ENCODE data around the gene EVX1. TPM values are rescaled to one million over a fixed set of nuclear protein-coding genes. Genes with fewer than 3 reads are reported as not detected.

Gene EVX1
- total RNA-seq, 1 experiment from 2014 or later = 0.10 TPM

DNA sequence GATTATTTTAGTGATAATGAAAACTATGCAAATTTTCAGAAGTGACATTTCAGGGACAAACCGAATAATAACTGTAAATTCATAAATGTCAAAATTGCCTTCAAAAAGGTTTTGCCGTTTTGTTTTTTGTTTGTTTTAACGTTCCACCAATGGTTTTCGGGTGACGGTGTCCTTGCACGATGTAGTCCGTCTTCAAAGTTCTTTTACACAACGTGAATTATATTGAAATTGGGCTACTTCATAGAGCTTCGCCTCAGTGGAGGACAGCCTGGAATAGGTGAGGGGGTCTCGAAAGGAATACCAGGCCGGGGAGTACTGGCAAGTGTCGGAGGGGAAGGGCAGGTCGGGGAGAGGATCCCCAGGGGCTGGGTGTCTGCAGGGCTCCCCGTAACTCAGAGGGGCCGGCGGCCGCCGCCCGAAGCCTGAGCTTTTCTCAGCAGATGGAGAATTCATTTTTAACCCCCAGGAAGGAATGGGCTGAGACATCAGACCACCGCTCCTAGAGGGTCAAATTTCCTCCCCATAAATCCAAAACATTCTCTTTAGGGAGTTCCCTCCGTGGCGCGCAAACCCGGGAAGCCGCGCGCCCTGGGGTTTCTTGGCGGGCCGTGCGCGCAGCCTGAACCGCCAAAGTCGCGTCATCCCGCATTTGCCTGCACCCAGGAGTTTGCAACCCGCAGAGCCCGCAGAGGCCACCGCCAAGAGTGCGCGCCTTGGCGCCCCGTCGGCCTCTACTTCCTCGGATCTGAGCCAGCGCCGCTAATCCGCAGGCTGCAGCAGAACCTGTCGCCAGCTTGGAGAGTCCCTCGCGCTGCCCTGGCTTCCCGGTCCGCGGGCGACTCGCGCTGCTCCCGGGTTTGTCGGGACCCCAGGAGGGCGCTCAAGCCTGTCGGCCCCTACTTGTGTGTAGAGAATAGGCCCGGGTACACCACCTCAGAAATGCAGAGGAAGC lies 17.3 kb upstream of the EVX1 start:
- Histone ChIP-seq H3K27me3 (ENCODE audit: control insufficient read depth, insufficient read depth, low read length) (peaks cover 20% of the 10 kb centered on the region), H3K4me1 (ENCODE audit: control insufficient read depth, insufficient read depth, low read length) (peaks cover 3% of the 10 kb centered on the region; the same call in 1 of the 2 replicates), H3K36me3 (ENCODE audit: control insufficient read depth, insufficient read depth, low read length) (no peaks in the 10 kb centered on the region), H3K4me3 (ENCODE audit: low read depth in 2 of 2, low read length in 2 of 2) (0 out of 4 replicates have a peak overlapping the region, but pooled peaks of 1 of the 2 experiments have one; percentile 6), H3K27ac (ENCODE audit: low read length) (no peak overlapping the region), H3K9me3 (ENCODE audit: control insufficient read depth, insufficient read depth, low read depth, low read length) (no peaks in the 10 kb centered on the region)
- CTCF ChIA-PET = no interaction called here
- no peak for DNase-seq (ENCODE audit: low read depth, low spot score)
- intact Hi-C loops (cut with micrococcal nuclease; ENCODE audit: unreplicated experiment) (loop anchor here (5.0 kb wide), 1 partner anchor 352 kb away; no protein-coding TSS in a partner anchor), in situ Hi-C loops (cut with HindIII; ENCODE audit: low pct_unique_long_range_greater_than_20kb, low sequenced_read_pairs) (no loop called here)
- POLR2A ChIA-PET = no interaction called here
- ATAC-seq = peak; percentile 35; the same call in 1 of the 2 replicates
- no TSS peak for BruUV-seq (replicated peaks)
- no peak for TF ChIP-seq POLR2AphosphoS5 (IDR thresholded peaks at IDR 0.05; ENCODE audit: low read depth, low read length)
- TF ChIP-seq, protein P1, sequence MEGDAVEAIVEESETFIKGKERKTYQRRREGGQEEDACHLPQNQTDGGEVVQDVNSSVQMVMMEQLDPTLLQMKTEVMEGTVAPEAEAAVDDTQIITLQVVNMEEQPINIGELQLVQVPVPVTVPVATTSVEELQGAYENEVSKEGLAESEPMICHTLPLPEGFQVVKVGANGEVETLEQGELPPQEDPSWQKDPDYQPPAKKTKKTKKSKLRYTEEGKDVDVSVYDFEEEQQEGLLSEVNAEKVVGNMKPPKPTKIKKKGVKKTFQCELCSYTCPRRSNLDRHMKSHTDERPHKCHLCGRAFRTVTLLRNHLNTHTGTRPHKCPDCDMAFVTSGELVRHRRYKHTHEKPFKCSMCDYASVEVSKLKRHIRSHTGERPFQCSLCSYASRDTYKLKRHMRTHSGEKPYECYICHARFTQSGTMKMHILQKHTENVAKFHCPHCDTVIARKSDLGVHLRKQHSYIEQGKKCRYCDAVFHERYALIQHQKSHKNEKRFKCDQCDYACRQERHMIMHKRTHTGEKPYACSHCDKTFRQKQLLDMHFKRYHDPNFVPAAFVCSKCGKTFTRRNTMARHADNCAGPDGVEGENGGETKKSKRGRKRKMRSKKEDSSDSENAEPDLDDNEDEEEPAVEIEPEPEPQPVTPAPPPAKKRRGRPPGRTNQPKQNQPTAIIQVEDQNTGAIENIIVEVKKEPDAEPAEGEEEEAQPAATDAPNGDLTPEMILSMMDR (IDR thresholded peaks at IDR 0.05) = no peak
- no peak for TF ChIP-seq TCF7L2 (IDR thresholded peaks at IDR 0.05; ENCODE audit: low read depth, low read length)
- TF ChIP-seq, protein P2, sequence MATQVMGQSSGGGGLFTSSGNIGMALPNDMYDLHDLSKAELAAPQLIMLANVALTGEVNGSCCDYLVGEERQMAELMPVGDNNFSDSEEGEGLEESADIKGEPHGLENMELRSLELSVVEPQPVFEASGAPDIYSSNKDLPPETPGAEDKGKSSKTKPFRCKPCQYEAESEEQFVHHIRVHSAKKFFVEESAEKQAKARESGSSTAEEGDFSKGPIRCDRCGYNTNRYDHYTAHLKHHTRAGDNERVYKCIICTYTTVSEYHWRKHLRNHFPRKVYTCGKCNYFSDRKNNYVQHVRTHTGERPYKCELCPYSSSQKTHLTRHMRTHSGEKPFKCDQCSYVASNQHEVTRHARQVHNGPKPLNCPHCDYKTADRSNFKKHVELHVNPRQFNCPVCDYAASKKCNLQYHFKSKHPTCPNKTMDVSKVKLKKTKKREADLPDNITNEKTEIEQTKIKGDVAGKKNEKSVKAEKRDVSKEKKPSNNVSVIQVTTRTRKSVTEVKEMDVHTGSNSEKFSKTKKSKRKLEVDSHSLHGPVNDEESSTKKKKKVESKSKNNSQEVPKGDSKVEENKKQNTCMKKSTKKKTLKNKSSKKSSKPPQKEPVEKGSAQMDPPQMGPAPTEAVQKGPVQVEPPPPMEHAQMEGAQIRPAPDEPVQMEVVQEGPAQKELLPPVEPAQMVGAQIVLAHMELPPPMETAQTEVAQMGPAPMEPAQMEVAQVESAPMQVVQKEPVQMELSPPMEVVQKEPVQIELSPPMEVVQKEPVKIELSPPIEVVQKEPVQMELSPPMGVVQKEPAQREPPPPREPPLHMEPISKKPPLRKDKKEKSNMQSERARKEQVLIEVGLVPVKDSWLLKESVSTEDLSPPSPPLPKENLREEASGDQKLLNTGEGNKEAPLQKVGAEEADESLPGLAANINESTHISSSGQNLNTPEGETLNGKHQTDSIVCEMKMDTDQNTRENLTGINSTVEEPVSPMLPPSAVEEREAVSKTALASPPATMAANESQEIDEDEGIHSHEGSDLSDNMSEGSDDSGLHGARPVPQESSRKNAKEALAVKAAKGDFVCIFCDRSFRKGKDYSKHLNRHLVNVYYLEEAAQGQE (IDR thresholded peaks at IDR 0.05; ENCODE audit: insufficient read depth in 1 of 2, low read depth in 2 of 2, low read length in 1 of 2) = no peak
- TF ChIP-seq SIN3A (IDR thresholded peaks at IDR 0.05; ENCODE audit: borderline replicate concordance, insufficient read depth, low read depth, low read length) = no peak

DNA sequence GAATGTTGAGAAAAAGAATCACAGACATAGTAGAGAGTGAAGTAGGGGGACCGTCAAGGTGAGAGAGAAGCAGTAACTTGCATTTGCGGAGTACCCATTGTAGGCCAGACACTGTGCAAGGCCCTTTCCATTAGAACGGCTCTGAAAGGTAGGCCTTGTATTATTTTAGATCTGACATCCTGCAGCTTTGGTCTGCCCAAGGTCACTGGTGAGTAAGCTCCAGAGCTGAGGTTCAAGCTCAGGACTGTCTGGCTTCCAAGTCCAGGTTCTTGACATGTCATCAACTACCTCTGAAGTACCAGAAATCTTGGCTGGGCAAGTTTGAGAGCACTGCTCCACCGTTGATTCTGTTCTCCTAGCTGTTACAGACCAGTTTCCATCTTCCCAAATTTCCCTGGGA lies 13.2 kb upstream of the EVX1 start:
- peaks cover 3% of the 10 kb centered on the region; the same call in 1 of the 2 replicates for H3K4me1 ChIP-seq (ENCODE audit: control insufficient read depth, insufficient read depth, low read length)
- H3K36me3 ChIP-seq (ENCODE audit: control insufficient read depth, insufficient read depth, low read length) = no peaks in the 10 kb centered on the region
- H3K27ac ChIP-seq (ENCODE audit: low read length) = no peak overlapping the region
- no TSS peak for BruUV-seq (replicated peaks)
- CTCF ChIA-PET = no interaction called here
- no peaks in the 10 kb centered on the region for H3K9me3 ChIP-seq (ENCODE audit: control insufficient read depth, insufficient read depth, low read depth, low read length)
- intact Hi-C loops (cut with micrococcal nuclease; ENCODE audit: unreplicated experiment) = no loop called here
- ATAC-seq = no peak
- H3K4me3 ChIP-seq (ENCODE audit: low read depth in 2 of 2, low read length in 2 of 2) = no peak overlapping the region
- TF ChIP-seq, protein P2 (IDR thresholded peaks at IDR 0.05; ENCODE audit: insufficient read depth in 1 of 2, low read depth in 2 of 2, low read length in 1 of 2) = no peak
- TF ChIP-seq TCF7L2 (IDR thresholded peaks at IDR 0.05; ENCODE audit: low read depth, low read length) = no peak
- no peak for TF ChIP-seq POLR2AphosphoS5 (IDR thresholded peaks at IDR 0.05; ENCODE audit: low read depth, low read length)
- TF ChIP-seq, protein P1 (IDR thresholded peaks at IDR 0.05) = no peak
- TF ChIP-seq SIN3A (IDR thresholded peaks at IDR 0.05; ENCODE audit: borderline replicate concordance, insufficient read depth, low read depth, low read length) = no peak
- in situ Hi-C loops (cut with HindIII; ENCODE audit: low pct_unique_long_range_greater_than_20kb, low sequenced_read_pairs) = no loop called here
- peaks cover 8% of the 10 kb centered on the region for H3K27me3 ChIP-seq (ENCODE audit: control insufficient read depth, insufficient read depth, low read length)
- POLR2A ChIA-PET = no interaction called here
- no peak for DNase-seq (ENCODE audit: low read depth, low spot score)

Data from Panc1 (cell line).